Breast epithelium (tissue), 4 donors: Measurements from ENCODE around the gene C1orf159. TPM values are rescaled to one million over a fixed set of nuclear protein-coding genes. Genes with fewer than 3 reads are reported as not detected.

ENCODE experiments used
- DNase-seq, 2 donors: peaks; one replicate each; pipeline ENCODE4 v3.0.0-alpha.2; 2019; ENCODE audit warnings: low spot score in 2 of 2
- H3K27ac ChIP-seq, 2 donors: fragments of 200-600 bp; sonication (generic) in 1 of 2; one replicate each; pipeline ENCODE4 v1.5.1; 2016 to 2019; ENCODE audit warnings: mild to moderate bottlenecking in 1 of 2
- H3K27me3 ChIP-seq, 2 donors: fragments of 200-600 bp; sonication (generic) in 1 of 2; one replicate each; pipeline versions ENCODE4 v1.5.1 to v1.6.0; 2017 to 2019; ENCODE audit warnings: control low read depth in 1 of 2, mild to moderate bottlenecking in 1 of 2
- H3K36me3 ChIP-seq: fragments of 200-600 bp; one replicate; pipeline ENCODE4 v1.5.1; 2019
- H3K4me1 ChIP-seq, 2 donors: fragments of 200-600 bp; sonication (generic); one replicate each; pipeline ENCODE4 v1.5.1; 2016 to 2019; ENCODE audit warnings: control low read depth in 1 of 2
- H3K4me3 ChIP-seq, 3 donors: fragments of 200-600 bp; sonication (generic); 1 replicate in 2 of 3; 2 replicates in 1 of 3; pipeline ENCODE4 v1.5.1; 2016 to 2019; ENCODE audit warnings: mild to moderate bottlenecking in 3 of 3, moderate library complexity in 2 of 3
- H3K9me3 ChIP-seq, 2 donors: fragments of 200-600 bp; sonication (generic) in 1 of 2; one replicate each; pipeline ENCODE4 v1.5.1; 2016 to 2019; ENCODE audit warnings: control low read depth in 1 of 2
- CTCF ChIP-seq, 3 donors: fragments of 450-650 bp; IDR thresholded peaks; one replicate each; pipeline ENCODE4 v1.5.1; 2016 to 2017; ENCODE audit warnings: antibody characterized with exemption in 3 of 3, mild to moderate bottlenecking in 3 of 3, moderate library complexity in 3 of 3
- POLR2A ChIP-seq: fragments of 450-650 bp; IDR thresholded peaks from one replicate; pipeline ENCODE4 v1.6.1; 2016; ENCODE audit warnings: antibody characterized with exemption, mild to moderate bottlenecking, moderate library complexity
- POLR2AphosphoS5 ChIP-seq, 3 donors: sonication (generic); formaldehyde crosslinking; IDR thresholded peaks; one replicate each; pipeline ENCODE4 v1.6.1; 2017; ENCODE audit warnings: antibody characterized with exemption in 3 of 3
- intact Hi-C: fragments of 100-400 bp; cut with DNase I; formaldehyde crosslinking; loops from one replicate; pipeline ENCODE4 v1.15.1; 2023; ENCODE audit warnings: low total_unique reads
- total RNA-seq, 3 donors: library from RNA; depleted of rRNA; stranded (reverse); fragments of >200 nt; gene quantifications; one replicate each; pipeline ENCODE4 v1.1.0, GENCODE V29; 2016

The C1orf159 gene
- total RNA-seq, 3 donors from 2014 or later = 6.9 to 24.0 (median 12.5) TPM

- peaks cover 0 to 1% of the 10 kb centered on the region in 2 donors for H3K4me1 ChIP-seq
- H3K27me3 ChIP-seq = peaks cover 0 to 4% of the 10 kb centered on the region in 2 donors
- intact Hi-C loops = no loop called here
Observed at GRCh38 chr1:1074631-1075147, 41.2 kb downstream of the C1orf159 start.

GRCh38 chr1:1073743-1074587 lies 41.9 kb downstream of the C1orf159 start, which contains the start of gene RNF223:
TSS of gene RNF223 (minus strand) at chr1:1074306. CDS start at chr1:1072566, 1,740 bp downstream.
- TF ChIP-seq POLR2AphosphoS5 (IDR thresholded peaks at IDR 0.05) = peak in 1 of 3 donors; percentile 64
- no peak for TF ChIP-seq POLR2A
- Histone ChIP-seq H3K36me3 (no peaks in the 10 kb centered on the region), H3K4me3 (peak within 1 kb of the TSS in 2 of 3 donors; percentile 32 to 48), H3K27me3 (peaks cover 0 to 4% of the 10 kb centered on the region in 2 donors), H3K27ac (peak within 1 kb of the TSS; percentile 90 to 91), H3K9me3 (no peaks in the 10 kb centered on the region), H3K4me1 (no peaks in the 10 kb centered on the region)
- intact Hi-C loops = no loop called here
- peak; percentile 86 to 89 for DNase-seq

More at GRCh38 chr1:1074631-1075147, 41.2 kb downstream of the C1orf159 start:
- TF ChIP-seq CTCF (IDR thresholded peaks at IDR 0.05) = no peak
- no peak for TF ChIP-seq POLR2A
- TF ChIP-seq POLR2AphosphoS5 (IDR thresholded peaks at IDR 0.05) = no peak
- DNase-seq = no peak
- Histone ChIP-seq H3K27ac (peak overlapping the region; percentile 90 to 91), H3K4me3 (no peak overlapping the region), H3K36me3 (no peaks in the 10 kb centered on the region), H3K9me3 (no peaks in the 10 kb centered on the region)

GRCh38 chr1:1072849-1073742 lies 42.8 kb downstream of the C1orf159 start:
- H3K4me1 ChIP-seq = peaks cover 0 to 4% of the 10 kb centered on the region in 2 donors
- H3K4me3 ChIP-seq = peak overlapping the region in 2 of 3 donors; percentile 32 to 48
- no peak for TF ChIP-seq CTCF (IDR thresholded peaks at IDR 0.05)
- TF ChIP-seq POLR2AphosphoS5 (IDR thresholded peaks at IDR 0.05) = no peak
- TF ChIP-seq POLR2A = no peak
- intact Hi-C loops = no loop called here
- H3K27ac ChIP-seq = peak overlapping the region; percentile 90 to 91
- H3K36me3 ChIP-seq = no peaks in the 10 kb centered on the region
- DNase-seq = no peak
- H3K27me3 ChIP-seq = peaks cover 0 to 7% of the 10 kb centered on the region in 2 donors
- no peaks in the 10 kb centered on the region for H3K9me3 ChIP-seq

GRCh38 chr1:1072299-1072848 lies 43.5 kb downstream of the C1orf159 start:
- Histone ChIP-seq H3K4me3 (no peak overlapping the region), H3K9me3 (no peaks in the 10 kb centered on the region), H3K27ac (peak overlapping the region; percentile 90 to 91), H3K4me1 (peaks cover 0 to 6% of the 10 kb centered on the region in 2 donors), H3K27me3 (peaks cover 0 to 7% of the 10 kb centered on the region in 2 donors), H3K36me3 (no peaks in the 10 kb centered on the region)
- DNase-seq = no peak
- TF ChIP-seq POLR2A (no peak), CTCF (IDR thresholded peaks at IDR 0.05) (no peak), POLR2AphosphoS5 (IDR thresholded peaks at IDR 0.05) (no peak)
- intact Hi-C loops = no loop called here
